CD14-positive monocyte (primary cell): Measurements from ENCODE around the gene MTCH1. TPM values are rescaled to one million over a fixed set of nuclear protein-coding genes. Genes with fewer than 3 reads are reported as not detected.

Experiments used
- DNase-seq, 3 donors: peaks; one replicate each; pipeline ENCODE4 v3.0.0-alpha.2; 2011 to 2022
- H2AFZ ChIP-seq: 2 replicates; pipeline ENCODE4 v1.6.0; 2012; ENCODE audit warnings: mild to moderate bottlenecking, low read depth, low read length, inconsistent platforms; ENCODE audit not compliant: insufficient read depth, poor library complexity, severe bottlenecking
- H3K27ac ChIP-seq, 2 donors: 1 replicate in 1 of 2; 2 replicates in 1 of 2; pipeline ENCODE4 v1.5.1; 2012 to 2013; ENCODE audit warnings: low read length in 2 of 2, control low read depth in 1 of 2, inconsistent platforms in 1 of 2, low read depth in 1 of 2, mild to moderate bottlenecking in 1 of 2
- H3K27me3 ChIP-seq, 2 donors: one replicate each; pipeline versions ENCODE4 v1.6.0 to v1.6.1; 2011 to 2013; ENCODE audit warnings: low read length in 2 of 2; ENCODE audit not compliant: control insufficient read depth in 2 of 2, insufficient read depth in 2 of 2
- H3K36me3 ChIP-seq, 2 donors: replicated peaks in 1 of 2; 1 replicate in 1 of 2; 2 replicates in 1 of 2; pipeline versions ENCODE4 v1.5.1 to v1.6.1; 2012 to 2013; ENCODE audit warnings: low read length in 2 of 2, control low read depth in 1 of 2, inconsistent platforms in 1 of 2, mild to moderate bottlenecking in 1 of 2; ENCODE audit not compliant: insufficient read depth in 2 of 2, control insufficient read depth in 1 of 2
- H3K4me1 ChIP-seq, 2 donors: 1 replicate in 1 of 2; 2 replicates in 1 of 2; pipeline versions ENCODE4 v1.5.1 to v1.6.1; 2012 to 2013; ENCODE audit warnings: low read length in 2 of 2, control low read depth in 1 of 2, inconsistent platforms in 1 of 2, mild to moderate bottlenecking in 1 of 2, moderate library complexity in 1 of 2; ENCODE audit not compliant: insufficient read depth in 2 of 2, control insufficient read depth in 1 of 2
- H3K4me2 ChIP-seq: replicated peaks from 2 replicates; pipeline ENCODE3; 2012; ENCODE audit warnings: low read length, moderate library complexity, mild to moderate bottlenecking; ENCODE audit not compliant: poor library complexity, severe bottlenecking; ENCODE audit errors: extremely low read depth
- H3K4me3 ChIP-seq, 3 experiments: fragments of 200-600 bp in 1 of 3; sonication (generic) in 1 of 3; replicated peaks in 1 of 3; 1 replicate in 2 of 3; 2 replicates in 1 of 3; pipeline ENCODE4 v1.5.1; 2011 to 2013; ENCODE audit warnings: low read length in 3 of 3, mild to moderate bottlenecking in 3 of 3, control low read depth in 2 of 3, low read depth in 2 of 3, inconsistent platforms in 1 of 3, moderate library complexity in 1 of 3
- H3K79me2 ChIP-seq: 2 replicates; pipeline ENCODE4 v1.6.0; 2012; ENCODE audit warnings: mild to moderate bottlenecking, control low read depth, inconsistent platforms, low read length, moderate library complexity; ENCODE audit not compliant: insufficient read depth
- H3K9ac ChIP-seq: 2 replicates; pipeline ENCODE4 v1.6.0; 2017; ENCODE audit warnings: low read length, mild to moderate bottlenecking; ENCODE audit not compliant: insufficient read depth, poor library complexity, severe bottlenecking
- H3K9me3 ChIP-seq, 2 donors: replicated peaks in 1 of 2; 1 replicate in 1 of 2; 2 replicates in 1 of 2; pipeline versions ENCODE4 v1.5.1 to v1.6.1; 2012 to 2013; ENCODE audit warnings: low read length in 2 of 2, control low read depth in 1 of 2; ENCODE audit not compliant: control insufficient read depth in 1 of 2, insufficient read depth in 1 of 2
- H4K20me1 ChIP-seq: 2 replicates; pipeline ENCODE4 v1.6.0; 2012; ENCODE audit warnings: mild to moderate bottlenecking, low read length, control low read depth, moderate library complexity; ENCODE audit not compliant: insufficient read depth
- H3K27ac Mint-ChIP-seq, 7 donors: one replicate each; pipeline ENCODE4 v1.8.0; 2020; ENCODE audit warnings: mild to moderate bottlenecking in 7 of 7, mixed read lengths in 7 of 7, moderate library complexity in 6 of 7, inconsistent platforms in 2 of 7
- H3K27me3 Mint-ChIP-seq, 3 donors: one replicate each; pipeline ENCODE4 v1.8.0; 2021 to 2022; ENCODE audit warnings: low read depth in 3 of 3, mild to moderate bottlenecking in 3 of 3, mixed read lengths in 3 of 3, moderate library complexity in 3 of 3, inconsistent platforms in 1 of 3
- H3K36me3 Mint-ChIP-seq, 2 donors: one replicate each; pipeline ENCODE4 v1.8.0; 2020; ENCODE audit warnings: mixed read lengths in 2 of 2, inconsistent platforms in 1 of 2, mild to moderate bottlenecking in 1 of 2
- H3K4me1 Mint-ChIP-seq: one replicate; pipeline ENCODE4 v1.8.0; 2020; ENCODE audit warnings: mild to moderate bottlenecking, mixed read lengths
- H3K4me3 Mint-ChIP-seq, 2 donors: one replicate each; pipeline ENCODE4 v1.8.0; 2020; ENCODE audit warnings: mild to moderate bottlenecking in 2 of 2, mixed read lengths in 2 of 2, moderate library complexity in 1 of 2
- H3K9me3 Mint-ChIP-seq, 7 donors: one replicate each; pipeline ENCODE4 v1.8.0; 2020 to 2022; ENCODE audit warnings: mixed read lengths in 7 of 7, mild to moderate bottlenecking in 6 of 7, moderate library complexity in 6 of 7, inconsistent platforms in 2 of 7
- WGBS: methylation state at CpG from one replicate; pipeline ENCODE4 v1.1.5; 2013; ENCODE audit warnings: missing lambda C conversion rate; ENCODE audit not compliant: insufficient coverage; 5-methylcytosine and 5-hydroxymethylcytosine counted together
- intact Hi-C, 2 donors: fragments of 100-400 bp; cut with micrococcal nuclease; formaldehyde crosslinking; loops; one replicate each; pipeline versions ENCODE4 v1.15.0 to v1.15.1; 2023
- polyA plus RNA-seq, 3 donors: library from polyadenylated mRNA; depleted of rRNA in 1 of 3; unstranded in 2 of 3; stranded (reverse) in 1 of 3; fragments of 300-500 nt in 2 of 3; fragments of >200 nt in 1 of 3; fragmentation: Illumina TruSeq in 2 of 3; gene quantifications; 1 replicate in 2 of 3; 2 replicates in 1 of 3; pipeline ENCODE4 v1.2.3, GENCODE V29; 2012 to 2021
- TF ChIP-seq, protein P1 (sequence below): fragments of 200-600 bp; IDR thresholded peaks from one replicate; pipeline ENCODE4 v1.8.0; 2022; ENCODE audit warnings: antibody characterized with exemption, mild to moderate bottlenecking

Gene MTCH1
- polyA plus RNA-seq, 3 donors, result 111 to 118 (median 111) TPM

- H3K27me3 ChIP-seq, result no peaks in the 10 kb centered on the region
- H3K9me3 ChIP-seq, result no peaks in the 10 kb centered on the region
- Mint-ChIP-seq H3K27me3 (peaks cover 0 to 4% (median 0%) of the 10 kb centered on the region in 3 donors), H3K9me3 (peaks cover 0 to 2% (median 0%) of the 10 kb centered on the region in 7 donors), H3K4me1 (peaks cover 60% of the 10 kb centered on the region), H3K4me3 (peak overlapping the region; percentile 89 to 99), H3K36me3 (peaks cover 37 to 57% of the 10 kb centered on the region in 2 donors), H3K27ac (peak overlapping the region; percentile 93 to 98 (median 96))
- TF ChIP-seq, protein P1, sequence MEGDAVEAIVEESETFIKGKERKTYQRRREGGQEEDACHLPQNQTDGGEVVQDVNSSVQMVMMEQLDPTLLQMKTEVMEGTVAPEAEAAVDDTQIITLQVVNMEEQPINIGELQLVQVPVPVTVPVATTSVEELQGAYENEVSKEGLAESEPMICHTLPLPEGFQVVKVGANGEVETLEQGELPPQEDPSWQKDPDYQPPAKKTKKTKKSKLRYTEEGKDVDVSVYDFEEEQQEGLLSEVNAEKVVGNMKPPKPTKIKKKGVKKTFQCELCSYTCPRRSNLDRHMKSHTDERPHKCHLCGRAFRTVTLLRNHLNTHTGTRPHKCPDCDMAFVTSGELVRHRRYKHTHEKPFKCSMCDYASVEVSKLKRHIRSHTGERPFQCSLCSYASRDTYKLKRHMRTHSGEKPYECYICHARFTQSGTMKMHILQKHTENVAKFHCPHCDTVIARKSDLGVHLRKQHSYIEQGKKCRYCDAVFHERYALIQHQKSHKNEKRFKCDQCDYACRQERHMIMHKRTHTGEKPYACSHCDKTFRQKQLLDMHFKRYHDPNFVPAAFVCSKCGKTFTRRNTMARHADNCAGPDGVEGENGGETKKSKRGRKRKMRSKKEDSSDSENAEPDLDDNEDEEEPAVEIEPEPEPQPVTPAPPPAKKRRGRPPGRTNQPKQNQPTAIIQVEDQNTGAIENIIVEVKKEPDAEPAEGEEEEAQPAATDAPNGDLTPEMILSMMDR, result no peak
- peak overlapping the region; percentile 92 for H3K4me2 ChIP-seq
- intact Hi-C loops, result no loop called here
- WGBS, result 72% methylated on average over 8 of the region's 15 CpGs
- peaks cover 48 to 52% of the 10 kb centered on the region in 2 donors for H3K36me3 ChIP-seq
- H4K20me1 ChIP-seq, result peaks cover 66% of the 10 kb centered on the region
- no peak overlapping the region for H2AFZ ChIP-seq
- peak overlapping the region; percentile 87 to 93 (median 92) for H3K4me3 ChIP-seq
- peaks cover 70% of the 10 kb centered on the region for H3K79me2 ChIP-seq
- peak overlapping the region; percentile 70 for H3K9ac ChIP-seq
- H3K27ac ChIP-seq, result peak overlapping the region; percentile 86 to 94
- peaks cover 48 to 64% of the 10 kb centered on the region in 2 donors for H3K4me1 ChIP-seq
- DNase-seq, result peak; percentile 21 to 64 (median 57)
Measured at GRCh38 chr6:37008484-37009465, 22.8 kb upstream of the MTCH1 start.

DNA sequence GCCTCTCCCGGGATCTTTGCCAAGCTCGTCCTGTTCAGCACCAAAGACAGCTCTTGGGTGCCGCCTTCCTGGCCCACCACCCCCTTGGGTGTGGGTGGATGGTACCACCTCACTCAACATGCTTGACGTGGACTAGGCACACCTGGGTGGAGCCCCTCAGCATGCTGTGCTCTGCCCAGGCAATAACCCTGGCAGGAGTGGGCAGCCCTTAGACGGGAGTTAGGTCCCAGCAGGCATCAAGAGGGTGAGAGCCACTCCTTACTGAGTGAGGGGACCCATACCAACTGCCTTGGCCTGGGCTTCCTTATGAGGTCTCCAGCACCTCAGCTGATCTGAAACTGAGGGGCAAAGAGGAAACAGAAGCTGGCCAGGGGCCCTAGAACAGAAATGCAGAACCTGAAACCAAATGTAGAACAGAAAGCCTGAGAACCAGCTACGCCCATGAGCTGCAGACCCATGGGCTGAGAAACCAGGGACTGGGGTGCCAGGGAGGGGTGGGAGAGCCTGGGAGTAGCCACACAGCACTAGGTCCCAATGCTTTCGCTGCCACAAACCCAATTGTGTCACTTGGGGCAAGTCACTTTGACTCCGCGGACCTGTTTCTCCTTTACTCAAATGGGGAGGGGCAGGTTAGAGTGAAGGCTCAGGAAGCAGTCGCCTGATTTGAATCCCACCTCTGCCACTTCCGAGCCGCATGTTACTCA is 21.5 kb upstream of the MTCH1 start:
- Histone ChIP-seq H3K4me2 (peak overlapping the region; percentile 92), H3K9ac (peak overlapping the region; percentile 70), H3K27me3 (no peaks in the 10 kb centered on the region), H3K4me1 (peaks cover 48 to 64% of the 10 kb centered on the region in 2 donors), H3K36me3 (peaks cover 35 to 39% of the 10 kb centered on the region in 2 donors), H3K4me3 (peak overlapping the region; percentile 87 to 93 (median 92)), H4K20me1 (peaks cover 53% of the 10 kb centered on the region), H3K79me2 (peaks cover 70% of the 10 kb centered on the region), H3K9me3 (no peaks in the 10 kb centered on the region), H3K27ac (peak overlapping the region; percentile 86 to 94), H2AFZ (no peak overlapping the region)
- peaks cover 62% of the 10 kb centered on the region for H3K4me1 Mint-ChIP-seq
- peaks cover 0 to 2% (median 0%) of the 10 kb centered on the region in 7 donors for H3K9me3 Mint-ChIP-seq
- peaks cover 0 to 4% (median 0%) of the 10 kb centered on the region in 3 donors for H3K27me3 Mint-ChIP-seq
- peak overlapping the region; percentile 93 to 98 (median 96) for H3K27ac Mint-ChIP-seq
- intact Hi-C loops, result loop anchor here in 1 of 2 donors (2.0 kb wide), 1 partner anchor 21 kb away; the partner anchor contains the start of gene MTCH1
- TF ChIP-seq, protein P1, result no peak
- H3K4me3 Mint-ChIP-seq, result peak overlapping the region; percentile 89 to 99
- peak; percentile 77 to 88 (median 79) for DNase-seq
- 0% methylated on average over 4 of the region's 12 CpGs for WGBS
- peaks cover 25 to 44% of the 10 kb centered on the region in 2 donors for H3K36me3 Mint-ChIP-seq
